Large intestine (tissue), 3 donors: Measurements from ENCODE around the gene PYGO1. TPM values are rescaled to one million over a fixed set of nuclear protein-coding genes. Genes with fewer than 3 reads are reported as not detected.
A peak's percentile ranks its signal among the peaks of the same experiment; 100 is the strongest.

Experiments
- DNase-seq, 2 donors: peaks; one replicate each; pipeline versions ENCODE4 v3.0.0 to v3.0.0-alpha.2; 2013
- H3K27ac ChIP-seq: one replicate; pipeline ENCODE4 v1.5.1; 2013; ENCODE audit warnings: low read length
- H3K27me3 ChIP-seq: 2 replicates; pipeline ENCODE4 v1.6.1; 2013; ENCODE audit warnings: low read length; ENCODE audit not compliant: control insufficient read depth, insufficient read depth
- H3K36me3 ChIP-seq: 2 replicates; pipeline ENCODE4 v1.6.1; 2013; ENCODE audit warnings: low read length; ENCODE audit not compliant: control insufficient read depth, insufficient read depth
- H3K4me1 ChIP-seq: one replicate; pipeline ENCODE4 v1.6.1; 2013; ENCODE audit warnings: low read length; ENCODE audit not compliant: control insufficient read depth, insufficient read depth
- H3K4me3 ChIP-seq: one replicate; pipeline ENCODE4 v1.5.1; 2013; ENCODE audit warnings: low read length
- H3K9me3 ChIP-seq: one replicate; pipeline ENCODE4 v1.6.1; 2013; ENCODE audit warnings: mild to moderate bottlenecking, low read depth, low read length, moderate library complexity; ENCODE audit not compliant: control insufficient read depth
- WGBS: methylation state at CpG from one replicate; pipeline ENCODE4 v1.1.5; 2013; ENCODE audit warnings: low lambda C conversion rate; ENCODE audit not compliant: insufficient coverage; 5-methylcytosine and 5-hydroxymethylcytosine counted together
- polyA plus RNA-seq: library from polyadenylated mRNA; unstranded; fragments of 120-200 nt; gene quantifications from one replicate; pipeline ENCODE4 v1.2.1, GENCODE V29; 2013

Gene PYGO1
- polyA plus RNA-seq, 1 donor: 5.0 TPM

DNA sequence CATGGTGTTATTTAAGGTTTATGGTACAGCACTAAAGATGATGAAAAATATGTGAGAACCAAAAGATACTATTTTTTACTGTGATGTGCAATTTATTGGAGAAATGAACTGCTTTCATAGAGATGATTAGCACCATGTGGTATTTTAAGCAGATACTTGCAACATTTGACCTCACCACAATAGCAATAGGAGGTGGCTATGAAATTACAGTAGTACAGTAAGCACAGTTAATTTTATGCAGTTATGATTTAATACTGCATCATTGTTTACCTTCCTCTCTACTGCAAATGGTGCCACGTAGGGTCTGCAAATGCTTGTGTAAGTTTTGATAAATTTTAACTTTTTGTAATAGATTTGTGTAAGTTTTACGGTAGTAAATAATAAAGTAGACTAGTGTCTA is 14.0 kb downstream of the PYGO1 start:
- Histone ChIP-seq H3K9me3 (no peaks in the 10 kb centered on the region), H3K4me3 (no peak overlapping the region), H3K27ac (no peak overlapping the region), H3K27me3 (no peaks in the 10 kb centered on the region), H3K36me3 (no peaks in the 10 kb centered on the region), H3K4me1 (no peaks in the 10 kb centered on the region)
- DNase-seq: no peak
- 69% methylated on average over 2 of the region's 2 CpGs for WGBS

DNA sequence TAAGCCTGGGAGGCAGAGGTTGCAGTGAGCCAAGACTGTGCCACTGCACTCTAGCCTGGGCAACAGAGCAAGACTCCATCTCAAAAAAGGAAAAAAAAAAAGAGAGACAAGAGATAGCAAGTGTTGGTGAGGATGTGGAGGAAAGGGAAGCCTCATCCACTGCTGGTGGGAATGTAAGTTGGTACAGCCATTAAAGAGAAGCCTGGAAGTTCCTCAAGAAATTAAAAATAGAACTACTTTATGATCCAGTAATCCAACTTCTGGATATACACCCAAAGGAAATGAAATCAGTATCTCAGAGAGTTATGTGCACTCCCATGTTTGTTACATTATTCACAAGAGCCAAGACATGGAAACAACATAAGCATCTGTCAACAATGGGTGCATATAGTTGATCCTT is 14.9 kb downstream of the PYGO1 start:
- DNase-seq: no peak
- H3K27ac ChIP-seq: no peak overlapping the region
- H3K9me3 ChIP-seq: no peaks in the 10 kb centered on the region
- no peaks in the 10 kb centered on the region for H3K4me1 ChIP-seq
- H3K27me3 ChIP-seq: no peaks in the 10 kb centered on the region
- no peak overlapping the region for H3K4me3 ChIP-seq
- H3K36me3 ChIP-seq: no peaks in the 10 kb centered on the region

GRCh38 chr15:55564347-55565145 is 23.6 kb downstream of the PYGO1 start:
- DNase-seq: no peak
- Histone ChIP-seq H3K9me3 (peaks cover 6% of the 10 kb centered on the region), H3K4me3 (no peak overlapping the region), H3K27ac (no peak overlapping the region), H3K4me1 (no peaks in the 10 kb centered on the region), H3K36me3 (no peaks in the 10 kb centered on the region), H3K27me3 (no peaks in the 10 kb centered on the region)
- WGBS: no CpG with 5 or more reads among the region's 2 CpGs

DNA sequence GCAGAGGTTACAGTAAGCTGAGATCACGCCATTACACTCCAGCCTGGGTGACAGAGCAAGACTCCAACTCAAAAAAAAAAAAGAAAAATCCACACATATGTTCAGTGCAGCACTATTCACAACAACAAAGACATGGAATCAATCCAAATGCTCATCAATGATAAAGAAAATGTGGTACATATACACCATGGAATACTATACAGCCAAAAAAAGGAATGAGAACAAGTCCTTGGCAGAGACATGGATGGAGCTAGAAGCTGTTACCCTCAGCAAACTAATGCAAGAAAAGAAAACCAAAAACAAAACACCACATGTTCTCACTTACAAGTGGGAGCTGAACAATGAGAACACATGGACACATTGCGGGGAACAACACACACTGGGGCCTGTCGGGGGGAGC is 25.5 kb downstream of the PYGO1 start:
- no CpG with 5 or more reads among the region's 3 CpGs for WGBS

DNA sequence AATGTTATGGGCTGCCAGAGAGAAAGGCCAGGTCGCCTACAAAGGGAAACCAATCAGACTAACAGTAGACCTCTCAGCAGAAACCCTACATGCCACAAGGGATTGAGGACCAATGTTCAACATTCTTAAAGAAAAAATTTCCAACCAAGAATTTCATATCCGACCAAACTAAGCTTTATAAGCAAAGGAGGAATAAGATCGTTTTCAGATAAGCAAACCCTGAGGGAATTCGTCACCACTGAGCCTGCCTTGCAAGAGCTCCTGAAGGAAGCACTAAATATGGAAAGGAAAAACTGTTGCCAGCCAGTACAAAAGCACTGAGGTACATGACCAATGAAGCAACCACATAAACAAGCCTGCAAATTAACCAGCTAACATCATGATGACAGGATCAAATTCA is 33.1 kb downstream of the PYGO1 start:
- Histone ChIP-seq H3K9me3 (peaks cover 8% of the 10 kb centered on the region), H3K4me1 (no peaks in the 10 kb centered on the region), H3K27me3 (no peaks in the 10 kb centered on the region), H3K4me3 (no peak overlapping the region), H3K36me3 (no peaks in the 10 kb centered on the region), H3K27ac (no peak overlapping the region)
- WGBS: no CpG with 5 or more reads among the region's 4 CpGs
- DNase-seq: no peak

More for the DNA sequence above, 25.5 kb downstream of the PYGO1 start:
- H3K27me3 ChIP-seq: no peaks in the 10 kb centered on the region
- no peak overlapping the region for H3K27ac ChIP-seq
- DNase-seq: no peak
- H3K4me3 ChIP-seq: no peak overlapping the region
- no peaks in the 10 kb centered on the region for H3K36me3 ChIP-seq
- H3K9me3 ChIP-seq: peaks cover 6% of the 10 kb centered on the region
- no peaks in the 10 kb centered on the region for H3K4me1 ChIP-seq

DNA sequence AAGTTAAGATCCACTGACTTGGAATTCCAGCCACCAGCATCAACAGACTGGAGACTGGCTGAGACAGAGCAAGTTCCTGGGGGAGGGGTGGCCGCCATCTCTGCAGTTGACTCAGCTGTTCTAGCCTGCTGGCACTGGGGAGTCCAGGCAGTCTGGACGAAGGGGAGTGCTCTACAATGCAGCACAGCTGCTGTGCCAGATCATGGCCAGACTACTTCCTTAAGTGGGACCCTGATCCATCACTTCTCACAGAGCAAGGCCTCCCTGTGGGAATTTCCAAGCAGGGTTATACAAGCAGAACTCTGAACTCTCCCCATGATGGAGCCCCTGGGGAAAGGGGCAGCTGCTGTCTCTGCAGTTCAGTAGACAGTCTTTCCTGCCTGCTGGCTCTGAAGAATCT is 35.2 kb downstream of the PYGO1 start:
- Histone ChIP-seq H3K27ac (no peak overlapping the region), H3K36me3 (no peaks in the 10 kb centered on the region), H3K4me1 (no peaks in the 10 kb centered on the region), H3K4me3 (no peak overlapping the region), H3K27me3 (no peaks in the 10 kb centered on the region), H3K9me3 (peaks cover 8% of the 10 kb centered on the region)
- WGBS: no CpG with 5 or more reads among the region's 2 CpGs
- peak; percentile 1 to 36 for DNase-seq

GRCh38 chr15:55552451-55552850 is 35.7 kb downstream of the PYGO1 start:
- no peaks in the 10 kb centered on the region for H3K27me3 ChIP-seq
- WGBS: no CpG with 5 or more reads among the region's 5 CpGs

DNA sequence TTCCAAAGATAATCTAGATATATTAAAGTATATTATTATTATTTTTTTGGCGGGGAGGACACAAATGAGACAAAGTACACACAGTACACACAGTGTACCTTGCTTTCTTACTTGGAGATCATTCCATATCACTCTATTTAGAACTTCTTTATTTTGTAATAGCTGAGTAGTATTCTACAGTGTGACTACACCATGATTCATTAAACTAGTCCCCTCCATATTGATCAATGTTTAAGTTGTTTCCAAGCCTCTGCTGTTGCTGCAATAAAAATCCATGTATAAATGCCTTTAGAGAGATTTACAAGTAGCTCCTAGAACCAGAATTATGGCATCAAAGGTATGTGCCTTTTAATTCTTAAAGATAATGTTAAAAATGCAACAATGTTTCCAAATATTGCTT is 38.8 kb downstream of the PYGO1 start:
- H3K27me3 ChIP-seq: no peaks in the 10 kb centered on the region
- 100% methylated on average over 1 of the region's 1 CpG for whole genome bisulfite sequencing
- no peak for DNase-seq
- H3K4me1 ChIP-seq: no peaks in the 10 kb centered on the region
- no peaks in the 10 kb centered on the region for H3K36me3 ChIP-seq
- no peak overlapping the region for H3K27ac ChIP-seq
- no peaks in the 10 kb centered on the region for H3K9me3 ChIP-seq
- no peak overlapping the region for H3K4me3 ChIP-seq

More at GRCh38 chr15:55552451-55552850, 35.7 kb downstream of the PYGO1 start:
- H3K36me3 ChIP-seq: no peaks in the 10 kb centered on the region
- no peak overlapping the region for H3K4me3 ChIP-seq
- peaks cover 8% of the 10 kb centered on the region for H3K9me3 ChIP-seq
- H3K27ac ChIP-seq: no peak overlapping the region
- no peak for DNase-seq
- H3K4me1 ChIP-seq: no peaks in the 10 kb centered on the region

DNA sequence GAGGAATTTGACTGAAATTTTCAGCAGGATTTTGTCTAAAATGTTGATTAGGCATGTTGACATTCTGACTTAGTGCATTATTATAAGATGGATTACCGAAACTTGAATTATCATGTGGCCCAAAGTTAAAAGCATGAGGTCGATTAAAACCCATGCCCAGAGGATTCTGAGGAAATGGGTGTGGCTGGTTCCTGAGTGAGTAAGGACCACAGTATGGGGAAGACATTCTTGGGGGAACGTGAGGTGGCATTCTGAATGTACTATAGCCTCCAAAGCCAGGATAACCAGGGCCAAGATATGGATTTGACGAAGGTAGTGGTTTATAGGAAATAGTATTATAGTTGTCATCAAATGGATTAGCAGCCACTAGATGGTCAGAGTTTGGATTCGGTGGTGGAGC is 41.4 kb downstream of the PYGO1 start:
- H3K9me3 ChIP-seq: no peaks in the 10 kb centered on the region
- H3K4me1 ChIP-seq: no peaks in the 10 kb centered on the region
- H3K4me3 ChIP-seq: no peak overlapping the region
- 100% methylated on average over 2 of the region's 5 CpGs for WGBS
- H3K36me3 ChIP-seq: no peaks in the 10 kb centered on the region
- no peaks in the 10 kb centered on the region for H3K27me3 ChIP-seq
- no peak overlapping the region for H3K27ac ChIP-seq
- no peak for DNase-seq

DNA sequence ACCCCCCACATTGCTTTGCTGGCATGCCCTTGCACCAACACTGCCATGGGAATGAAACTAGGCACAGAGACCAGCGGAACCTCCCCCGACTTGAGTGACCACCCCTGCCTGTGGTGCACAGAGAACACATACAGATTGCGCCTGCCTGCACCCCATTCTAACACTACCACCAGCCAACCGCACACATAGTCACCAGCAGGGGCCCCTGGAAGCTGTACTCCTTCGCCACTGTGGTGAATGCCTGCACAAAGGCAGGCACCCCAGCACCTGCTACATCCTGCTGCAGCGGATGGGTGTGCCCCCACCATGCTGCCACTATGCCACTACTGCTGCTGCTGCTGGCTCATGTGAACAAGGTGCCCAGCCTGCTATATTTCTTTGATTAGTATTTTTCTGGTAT is 52.7 kb downstream of the PYGO1 start:
- H3K9me3 ChIP-seq: no peaks in the 10 kb centered on the region
- H3K27me3 ChIP-seq: no peaks in the 10 kb centered on the region
- H3K36me3 ChIP-seq: no peaks in the 10 kb centered on the region
- H3K4me3 ChIP-seq: no peak overlapping the region
- WGBS: no CpG with 5 or more reads among the region's 6 CpGs
- H3K4me1 ChIP-seq: no peaks in the 10 kb centered on the region
- H3K27ac ChIP-seq: no peak overlapping the region
- no peak for DNase-seq

GRCh38 chr15:55532944-55533343 is 55.2 kb downstream of the PYGO1 start:
- Histone ChIP-seq H3K9me3 (no peaks in the 10 kb centered on the region), H3K36me3 (no peaks in the 10 kb centered on the region), H3K27ac (no peak overlapping the region), H3K4me1 (no peaks in the 10 kb centered on the region), H3K4me3 (no peak overlapping the region), H3K27me3 (no peaks in the 10 kb centered on the region)
- no peak for DNase-seq
